HL-60 (cell line): ENCODE data around the gene URB2.
"Not testable (repeated sequence)": the region's sequence is repeated elsewhere in the genome, so short reads cannot be mapped to it uniquely, and the experiment has no call there.

ENCODE experiments used
- DNase-seq, 2 experiments: peaks; one replicate each; pipeline ENCODE4 v3.0.0-alpha.2; 2010 to 2020; ENCODE audit warnings: low read depth in 1 of 2, low spot score in 1 of 2
- H3K27ac ChIP-seq: fragments of 250-450 bp; sonication (Bioruptor Pico); replicated peaks from 2 replicates; pipeline ENCODE4 v1.5.1; 2020; ENCODE audit warnings: mild to moderate bottlenecking, moderate library complexity
- H3K27me3 ChIP-seq: fragments of 250-450 bp; sonication (Bioruptor Pico); 2 replicates; pipeline ENCODE4 v1.5.1; 2021; ENCODE audit warnings: mild to moderate bottlenecking, moderate library complexity; ENCODE audit not compliant: insufficient read depth, poor library complexity, severe bottlenecking
- H3K4me3 ChIP-seq: replicated peaks from 2 replicates; pipeline ENCODE4 v1.5.1; 2011; ENCODE audit warnings: mild to moderate bottlenecking, control low read depth, low read length; ENCODE audit not compliant: insufficient read depth
- CTCF ChIP-seq: IDR thresholded peaks from one replicate; pipeline ENCODE4 v1.5.1; 2011; ENCODE audit warnings: low read length, control low read depth, inconsistent platforms; ENCODE audit not compliant: insufficient read depth
- GABPA ChIP-seq: IDR thresholded peaks from 2 replicates; pipeline ENCODE4 v1.6.1; 2012; ENCODE audit warnings: low read depth
- POLR2AphosphoS5 ChIP-seq: IDR thresholded peaks from 2 replicates; pipeline ENCODE4 v1.6.1; 2012; ENCODE audit warnings: low read depth
- REST ChIP-seq: IDR thresholded peaks from 2 replicates; pipeline ENCODE4 v1.6.1; 2012; ENCODE audit warnings: low read depth; ENCODE audit not compliant: insufficient replicate concordance
- SPI1 ChIP-seq: IDR thresholded peaks from 2 replicates; pipeline ENCODE4 v1.6.1; 2012; ENCODE audit warnings: low read depth, mild to moderate bottlenecking, borderline replicate concordance

Gene URB2

GRCh38 chr1:229621663-229622062 is 4.4 kb upstream of the URB2 start:
- H3K4me3 ChIP-seq = no peak overlapping the region
- no peak overlapping the region for H3K27ac ChIP-seq
- H3K27me3 ChIP-seq = no peaks in the 10 kb centered on the region
- no peak for TF ChIP-seq GABPA
- TF ChIP-seq REST = no peak
- no peak for TF ChIP-seq POLR2AphosphoS5
- no peak for DNase-seq

GRCh38 chr1:229622641-229623120 is 3.4 kb upstream of the URB2 start:
- H3K27ac ChIP-seq, H3K27me3 ChIP-seq, DNase-seq, H3K4me3 ChIP-seq: not testable (repeated sequence)

GRCh38 chr1:229623225-229623624 is 2.8 kb upstream of the URB2 start:
- H3K4me3 ChIP-seq = no peak overlapping the region
- H3K27me3 ChIP-seq = no peaks in the 10 kb centered on the region
- no peak overlapping the region for H3K27ac ChIP-seq
- TF ChIP-seq CTCF = no peak
- no peak for TF ChIP-seq SPI1
- TF ChIP-seq REST = no peak
- no peak for TF ChIP-seq GABPA
- TF ChIP-seq POLR2AphosphoS5 = no peak
- DNase-seq = no peak

- DNase-seq = no peak
- H3K27me3 ChIP-seq = no peaks in the 10 kb centered on the region
- H3K27ac ChIP-seq = no peak overlapping the region
- no peak overlapping the region for H3K4me3 ChIP-seq
- TF ChIP-seq SPI1 (no peak), CTCF (no peak), POLR2AphosphoS5 (no peak), GABPA (no peak), REST (no peak)
These were observed 2.2 kb upstream of the URB2 start for GRCh38 chr1:229623838-229624237.
